Left renal cortex interstitium (tissue), 4 donors: ENCODE measurements around the gene SMIM45.

Experiments used
- DNase-seq, 4 donors: peaks; one replicate each; pipeline ENCODE4 v3.0.0-alpha.2; 2013; ENCODE audit warnings: low read depth in 4 of 4, low spot score in 2 of 4, missing footprints in 1 of 4

SMIM45 gene

GRCh38 chr22:41966225-41966606 is 14.3 kb downstream of the SMIM45 start:
- no peak for DNase-seq

GRCh38 chr22:41966607-41967240 is 14.8 kb downstream of the SMIM45 start:
- DNase-seq, result peak in 1 of 4 donors; percentile 34

DNA sequence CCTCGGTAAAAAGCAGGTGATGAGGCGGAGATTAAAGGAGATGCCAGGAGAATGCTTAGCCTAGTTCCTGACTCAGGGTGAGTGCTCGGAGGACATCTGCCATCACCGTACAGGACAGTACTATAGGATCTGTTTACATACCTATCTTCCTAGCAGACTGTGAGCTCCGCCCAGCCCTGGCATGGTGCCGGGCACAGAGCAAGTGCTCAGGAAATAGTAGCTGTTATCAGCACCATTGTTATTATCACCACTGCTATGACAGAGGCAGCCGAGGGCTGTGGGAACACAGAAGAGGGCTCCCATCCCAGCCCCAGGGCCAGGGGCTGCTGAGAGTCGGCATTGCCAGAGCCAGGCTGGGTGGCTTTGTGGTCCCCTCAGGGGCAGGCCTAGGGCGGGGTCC is 16.7 kb downstream of the SMIM45 start:
- no peak for DNase-seq

GRCh38 chr22:41969110-41969646 is 17.2 kb downstream of the SMIM45 start, which contains the start of gene SEPTIN3:
Gene SEPTIN3, plus strand, starts transcription at chr22:41969443. Its CDS starts 2,050 bp downstream, at chr22:41971493.
- DNase-seq, result no peak

- DNase-seq, result no peak
Measured at GRCh38 chr22:41970601-41971000, 18.7 kb downstream of the SMIM45 start.

DNA sequence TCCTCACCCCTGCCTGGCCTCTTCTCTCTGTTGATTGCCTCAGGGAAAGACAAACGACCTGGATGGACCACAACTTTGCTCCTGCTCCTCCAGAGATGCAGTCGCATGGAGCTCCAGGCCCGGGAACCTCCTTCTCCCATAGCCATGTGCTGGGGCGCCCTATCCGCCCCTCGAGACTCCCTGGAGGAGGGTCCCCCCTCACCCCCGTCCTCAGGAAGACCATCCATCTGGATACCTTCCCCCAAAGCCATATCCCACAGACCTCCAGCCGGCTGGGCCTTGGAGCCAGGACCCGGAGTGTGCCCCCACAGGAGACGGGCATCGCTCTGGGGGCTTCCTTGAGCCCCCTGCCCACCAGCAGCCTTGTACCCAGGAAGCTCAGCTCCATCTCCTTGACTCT is 19.5 kb downstream of the SMIM45 start:
- no peak for DNase-seq

DNA sequence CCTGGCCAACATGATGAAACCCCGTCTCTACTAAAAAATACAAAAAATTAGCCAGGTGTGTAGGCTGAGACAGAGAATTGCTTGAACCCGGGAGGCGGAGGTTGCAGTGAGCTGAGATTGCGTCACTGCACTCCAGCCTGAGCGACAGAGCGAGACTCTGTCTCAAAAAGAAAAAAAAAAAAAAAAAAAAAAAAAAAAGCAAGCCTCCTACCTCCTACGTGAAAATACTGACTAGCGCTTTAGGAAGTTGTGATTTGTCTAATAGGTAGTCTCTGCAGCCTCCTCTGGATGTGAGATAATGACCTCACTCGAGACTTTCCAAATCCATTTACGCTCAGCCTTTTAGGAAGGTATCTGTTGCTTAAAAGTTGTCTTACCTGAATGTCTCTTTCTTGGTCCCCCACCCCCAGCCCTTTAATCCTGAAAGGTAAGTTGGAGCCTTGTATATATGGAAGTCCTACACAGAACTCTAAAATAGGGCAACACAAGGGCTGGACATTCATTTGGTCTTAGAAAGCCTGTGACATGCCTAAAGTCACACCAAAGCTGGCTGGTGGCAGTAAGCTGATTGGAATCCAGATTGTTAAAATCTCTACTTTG is 22.8 kb downstream of the SMIM45 start:
- no peak for DNase-seq

DNA sequence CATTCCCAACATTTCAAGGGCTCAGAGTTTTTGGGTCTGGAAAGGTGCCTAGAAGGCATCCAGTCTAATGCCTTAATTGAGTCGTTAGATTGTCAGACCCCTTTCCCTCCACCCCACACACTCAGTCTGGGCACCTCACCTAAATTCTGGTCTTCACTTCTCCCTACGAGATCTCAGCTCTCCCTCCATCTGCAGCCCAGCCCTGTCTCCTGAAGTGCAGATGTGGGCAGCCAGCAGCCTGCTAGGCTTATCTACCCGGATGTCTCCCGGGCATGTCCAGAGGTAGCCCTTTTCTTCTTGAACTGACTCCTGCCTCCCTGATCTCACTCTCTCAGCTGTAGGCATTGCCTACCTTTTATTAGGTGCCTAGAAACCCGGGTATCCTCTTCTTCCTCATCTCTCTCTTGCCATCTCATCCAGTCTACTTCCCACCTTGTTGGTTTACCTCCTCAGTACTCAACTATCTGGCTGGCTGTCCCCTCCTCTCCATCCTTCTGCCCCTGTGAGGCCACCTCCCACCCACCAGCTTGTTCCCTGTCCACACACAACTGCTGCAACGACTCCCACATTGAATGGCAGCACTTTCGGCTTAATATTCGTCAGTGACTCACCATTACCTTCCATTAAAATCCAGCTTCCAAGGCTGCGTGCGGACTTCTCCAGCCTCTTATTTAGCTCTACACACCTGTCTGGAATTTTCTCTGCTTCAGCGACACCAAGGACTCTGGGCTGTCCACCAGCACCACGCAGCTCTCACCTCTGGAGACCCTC is 23.5 kb downstream of the SMIM45 start:
- DNase-seq, result no peak

GRCh38 chr22:41976070-41976901 is 24.3 kb downstream of the SMIM45 start:
- no peak for DNase-seq

GRCh38 chr22:41976961-41977566 is 25.1 kb downstream of the SMIM45 start:
- DNase-seq, result no peak

DNA sequence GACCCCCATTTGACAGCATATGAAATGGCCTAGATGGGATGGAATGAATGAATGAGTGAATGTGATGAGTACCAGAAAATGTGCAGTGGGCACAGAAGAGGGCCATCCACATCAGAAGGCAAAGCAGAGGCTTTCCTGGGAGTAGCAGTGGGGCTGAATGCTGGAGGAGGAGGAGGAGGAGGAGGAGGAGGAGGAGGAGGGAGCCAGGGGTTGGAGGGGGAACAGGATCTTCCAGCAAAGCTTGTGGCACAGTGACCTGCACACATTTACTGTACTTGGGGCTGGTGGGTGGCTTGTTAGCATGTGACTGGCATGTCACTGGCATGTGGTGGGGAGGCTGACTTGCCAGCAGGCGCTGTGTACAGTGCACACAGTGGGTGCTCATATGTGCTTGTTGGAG is 26.8 kb downstream of the SMIM45 start:
- no peak for DNase-seq

- no peak for DNase-seq
Measured at GRCh38 chr22:41979423-41980250, 27.7 kb downstream of the SMIM45 start.

GRCh38 chr22:41982865-41983264 is 30.9 kb downstream of the SMIM45 start:
- DNase-seq, result no peak

GRCh38 chr22:41983513-41984405 is 31.8 kb downstream of the SMIM45 start:
- DNase-seq, result no peak

DNA sequence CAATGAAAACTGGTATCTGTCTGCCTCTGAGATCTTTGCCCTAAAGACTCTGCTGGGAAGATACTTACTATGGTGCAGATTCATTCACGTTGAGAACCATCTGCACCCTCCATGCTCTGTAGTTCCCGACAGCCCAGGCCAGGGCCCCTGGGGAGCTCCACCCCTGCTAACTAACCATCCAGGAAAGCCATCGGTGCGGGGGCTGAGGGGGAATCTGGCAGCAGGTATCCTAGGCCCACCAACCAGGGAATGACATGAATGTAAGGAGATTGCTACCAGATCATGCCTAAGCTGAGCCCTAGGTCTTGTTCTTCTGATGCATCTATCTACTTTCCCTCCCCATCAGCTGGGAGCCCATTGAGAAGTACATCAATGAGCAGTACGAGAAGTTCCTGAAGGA is 35.3 kb downstream of the SMIM45 start:
- DNase-seq, result no peak

- no peak for DNase-seq
Measured at GRCh38 chr22:41989246-41989645, 37.3 kb downstream of the SMIM45 start.

DNA sequence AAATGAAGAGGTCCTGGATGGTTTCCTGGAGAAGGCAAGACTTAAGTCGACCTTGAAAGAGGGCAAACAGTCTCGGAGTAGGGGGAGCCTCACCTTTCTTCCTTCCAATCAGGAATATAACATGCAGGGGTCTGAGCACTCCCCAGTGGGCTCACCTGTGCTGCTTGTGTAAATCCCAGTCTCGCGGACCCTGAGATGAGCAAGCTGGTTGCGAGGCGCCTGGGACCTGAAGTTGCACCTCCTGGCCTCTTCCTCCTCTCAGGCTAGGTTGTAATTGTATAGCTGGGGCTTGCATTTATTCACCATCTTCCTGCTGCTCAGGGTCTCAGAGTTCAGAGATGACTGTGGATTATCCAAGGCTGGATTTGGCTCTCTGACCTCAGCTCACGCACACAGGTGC is 39.2 kb downstream of the SMIM45 start:
- DNase-seq, result no peak

DNA sequence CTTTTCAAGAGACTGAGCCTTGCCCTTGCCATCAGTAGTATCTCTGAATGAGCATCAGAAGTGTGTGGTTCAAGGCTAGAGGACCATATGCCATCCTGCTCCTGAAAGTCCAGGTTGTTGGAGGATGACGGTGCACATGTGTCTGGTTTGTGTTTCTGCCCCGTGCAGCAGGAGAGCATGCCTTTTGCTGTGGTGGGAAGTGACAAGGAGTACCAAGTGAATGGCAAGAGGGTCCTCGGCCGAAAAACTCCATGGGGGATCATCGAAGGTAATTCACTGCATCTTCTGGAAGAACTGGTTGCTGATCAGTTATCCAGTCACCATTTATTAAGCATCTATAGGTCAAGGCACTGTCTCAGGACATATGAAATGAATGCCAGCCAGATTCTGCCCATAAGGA is 40.5 kb downstream of the SMIM45 start:
- DNase-seq, result no peak
